Measurements from ENCODE around the gene NACC1.

DNA sequence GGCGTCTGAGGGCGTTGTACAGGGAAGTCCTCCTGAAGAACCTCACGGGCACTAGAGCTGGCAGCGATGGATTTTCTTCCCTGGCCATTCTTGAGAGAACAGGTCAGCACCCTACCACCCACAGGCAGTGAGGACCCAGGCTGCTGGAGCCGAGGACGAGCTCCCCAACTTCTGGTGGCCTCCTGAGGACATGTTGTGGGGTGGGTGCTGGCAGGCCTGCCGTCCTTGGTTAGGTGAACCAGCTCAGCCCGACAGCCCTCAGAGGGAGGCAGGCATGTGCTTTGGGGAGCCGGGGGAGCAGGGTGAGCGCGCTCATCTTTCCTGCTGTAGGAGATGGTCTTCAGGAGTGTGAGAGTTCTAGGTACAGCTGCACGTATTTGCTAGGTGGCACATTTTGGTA, 30.8 kb upstream of the NACC1 start:
- TF ChIP-seq YY1 (IDR thresholded peaks at IDR 0.05; ENCODE audit: low read depth) (no peak), FOXM1 (IDR thresholded peaks at IDR 0.05; ENCODE audit: borderline replicate concordance, low read depth) (no peak), TEAD4 (IDR thresholded peaks at IDR 0.05) (no peak), TAF1 (IDR thresholded peaks at IDR 0.05; ENCODE audit: low read depth) (no peak), USF1 (IDR thresholded peaks at IDR 0.05) (no peak), EGR1 (IDR thresholded peaks at IDR 0.05) (no peak), TCF12 (IDR thresholded peaks at IDR 0.05; ENCODE audit: low read depth) (no peak), ZBTB7A (IDR thresholded peaks at IDR 0.05; ENCODE audit: low read depth) (no peak)
- TF ChIP-seq, protein P1, sequence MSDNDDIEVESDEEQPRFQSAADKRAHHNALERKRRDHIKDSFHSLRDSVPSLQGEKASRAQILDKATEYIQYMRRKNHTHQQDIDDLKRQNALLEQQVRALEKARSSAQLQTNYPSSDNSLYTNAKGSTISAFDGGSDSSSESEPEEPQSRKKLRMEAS (IDR thresholded peaks at IDR 0.05) = no peak
- TF ChIP-seq, protein P2, sequence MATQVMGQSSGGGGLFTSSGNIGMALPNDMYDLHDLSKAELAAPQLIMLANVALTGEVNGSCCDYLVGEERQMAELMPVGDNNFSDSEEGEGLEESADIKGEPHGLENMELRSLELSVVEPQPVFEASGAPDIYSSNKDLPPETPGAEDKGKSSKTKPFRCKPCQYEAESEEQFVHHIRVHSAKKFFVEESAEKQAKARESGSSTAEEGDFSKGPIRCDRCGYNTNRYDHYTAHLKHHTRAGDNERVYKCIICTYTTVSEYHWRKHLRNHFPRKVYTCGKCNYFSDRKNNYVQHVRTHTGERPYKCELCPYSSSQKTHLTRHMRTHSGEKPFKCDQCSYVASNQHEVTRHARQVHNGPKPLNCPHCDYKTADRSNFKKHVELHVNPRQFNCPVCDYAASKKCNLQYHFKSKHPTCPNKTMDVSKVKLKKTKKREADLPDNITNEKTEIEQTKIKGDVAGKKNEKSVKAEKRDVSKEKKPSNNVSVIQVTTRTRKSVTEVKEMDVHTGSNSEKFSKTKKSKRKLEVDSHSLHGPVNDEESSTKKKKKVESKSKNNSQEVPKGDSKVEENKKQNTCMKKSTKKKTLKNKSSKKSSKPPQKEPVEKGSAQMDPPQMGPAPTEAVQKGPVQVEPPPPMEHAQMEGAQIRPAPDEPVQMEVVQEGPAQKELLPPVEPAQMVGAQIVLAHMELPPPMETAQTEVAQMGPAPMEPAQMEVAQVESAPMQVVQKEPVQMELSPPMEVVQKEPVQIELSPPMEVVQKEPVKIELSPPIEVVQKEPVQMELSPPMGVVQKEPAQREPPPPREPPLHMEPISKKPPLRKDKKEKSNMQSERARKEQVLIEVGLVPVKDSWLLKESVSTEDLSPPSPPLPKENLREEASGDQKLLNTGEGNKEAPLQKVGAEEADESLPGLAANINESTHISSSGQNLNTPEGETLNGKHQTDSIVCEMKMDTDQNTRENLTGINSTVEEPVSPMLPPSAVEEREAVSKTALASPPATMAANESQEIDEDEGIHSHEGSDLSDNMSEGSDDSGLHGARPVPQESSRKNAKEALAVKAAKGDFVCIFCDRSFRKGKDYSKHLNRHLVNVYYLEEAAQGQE (IDR thresholded peaks at IDR 0.05; ENCODE audit: low read depth) = no peak
